ENCODE data around the gene RYK. TPM values are rescaled to one million over a fixed set of nuclear protein-coding genes. Genes with fewer than 3 reads are reported as not detected.
A peak's percentile ranks its signal among the peaks of the same experiment; 100 is the strongest.

Gene RYK
- total RNA-seq, 4 donors from 2014 or later: 69.3 to 100 (median 84.7) TPM

DNA sequence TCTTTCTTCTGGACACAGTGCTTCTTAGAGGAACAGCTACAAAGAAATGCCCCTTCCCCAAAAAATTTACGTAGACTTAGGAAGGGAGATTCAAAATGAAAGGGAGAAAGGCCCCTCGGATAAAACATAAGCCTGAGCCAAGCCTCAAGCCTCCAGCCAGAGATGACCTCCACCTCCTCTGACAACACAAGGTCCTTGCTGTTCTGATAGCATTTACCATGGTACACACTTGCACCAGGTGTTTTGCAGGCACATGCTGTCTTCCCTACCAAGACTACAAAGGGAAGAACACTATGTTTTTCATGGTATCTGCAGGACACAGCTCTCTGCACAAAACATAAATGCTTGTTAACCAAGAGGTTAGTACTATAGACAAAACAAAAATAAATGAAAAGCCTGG, 27.8 kb downstream of the RYK start:
- ATAC-seq (ENCODE audit: low FRiP score): no peak

DNA sequence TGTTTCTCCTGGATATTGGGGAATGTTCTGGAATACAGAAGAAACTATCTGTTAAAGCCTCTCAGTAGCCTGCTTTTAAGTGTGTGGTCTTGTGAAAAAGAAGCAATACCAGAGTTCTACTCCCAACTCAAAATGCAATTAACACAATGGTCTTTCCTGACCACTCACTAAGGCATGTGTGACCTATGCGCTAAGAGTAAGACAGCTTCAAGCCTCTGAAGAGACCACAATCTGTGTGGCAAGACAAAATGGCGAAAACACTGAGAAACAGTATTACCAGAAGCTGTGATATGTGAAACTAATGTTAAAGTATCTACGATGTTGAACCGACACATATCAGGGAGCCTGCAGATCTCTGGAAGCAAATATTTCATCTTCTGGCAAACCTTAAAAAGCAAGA, 33.8 kb downstream of the RYK start:
- TF ChIP-seq, protein P1, sequence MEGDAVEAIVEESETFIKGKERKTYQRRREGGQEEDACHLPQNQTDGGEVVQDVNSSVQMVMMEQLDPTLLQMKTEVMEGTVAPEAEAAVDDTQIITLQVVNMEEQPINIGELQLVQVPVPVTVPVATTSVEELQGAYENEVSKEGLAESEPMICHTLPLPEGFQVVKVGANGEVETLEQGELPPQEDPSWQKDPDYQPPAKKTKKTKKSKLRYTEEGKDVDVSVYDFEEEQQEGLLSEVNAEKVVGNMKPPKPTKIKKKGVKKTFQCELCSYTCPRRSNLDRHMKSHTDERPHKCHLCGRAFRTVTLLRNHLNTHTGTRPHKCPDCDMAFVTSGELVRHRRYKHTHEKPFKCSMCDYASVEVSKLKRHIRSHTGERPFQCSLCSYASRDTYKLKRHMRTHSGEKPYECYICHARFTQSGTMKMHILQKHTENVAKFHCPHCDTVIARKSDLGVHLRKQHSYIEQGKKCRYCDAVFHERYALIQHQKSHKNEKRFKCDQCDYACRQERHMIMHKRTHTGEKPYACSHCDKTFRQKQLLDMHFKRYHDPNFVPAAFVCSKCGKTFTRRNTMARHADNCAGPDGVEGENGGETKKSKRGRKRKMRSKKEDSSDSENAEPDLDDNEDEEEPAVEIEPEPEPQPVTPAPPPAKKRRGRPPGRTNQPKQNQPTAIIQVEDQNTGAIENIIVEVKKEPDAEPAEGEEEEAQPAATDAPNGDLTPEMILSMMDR (IDR thresholded peaks at IDR 0.05): no peak
- ATAC-seq (ENCODE audit: low FRiP score) (no peak), DNase-seq (ENCODE audit: low spot score) (no peak)

More for the DNA sequence above, 27.8 kb downstream of the RYK start:
- DNase-seq (ENCODE audit: low spot score): no peak
- TF ChIP-seq, protein P1 (IDR thresholded peaks at IDR 0.05): no peak

DNA sequence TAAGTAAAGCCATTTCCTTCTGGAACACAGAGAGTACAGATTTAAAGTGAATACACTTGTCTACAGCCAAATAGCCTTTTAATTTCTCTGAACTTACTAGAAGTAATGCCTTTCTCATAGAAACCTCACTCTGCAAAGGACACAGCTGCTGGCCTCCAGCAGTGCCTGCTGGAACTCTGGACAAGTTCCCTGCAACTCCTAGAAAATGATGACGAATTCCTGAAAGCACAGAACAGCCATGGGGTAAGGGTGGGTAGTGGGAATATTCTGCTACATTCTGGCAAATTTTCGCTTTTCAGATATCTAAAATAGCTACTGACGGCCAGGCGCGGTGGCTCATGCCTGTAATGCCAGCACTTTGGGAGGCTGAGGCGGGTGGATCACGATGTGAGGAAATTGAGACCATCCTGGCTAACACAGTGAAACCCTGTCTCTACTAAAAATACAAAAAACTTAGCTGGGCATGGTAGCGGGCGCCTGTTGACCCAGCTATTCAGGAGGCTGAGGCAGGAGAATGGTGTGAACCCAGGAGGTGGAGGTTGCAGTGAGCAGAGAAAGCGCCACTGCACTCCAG, 34.4 kb downstream of the RYK start:
- ATAC-seq (ENCODE audit: low FRiP score) (no peak), DNase-seq (ENCODE audit: low spot score) (no peak)
- TF ChIP-seq, protein P1 (IDR thresholded peaks at IDR 0.05): no peak

DNA sequence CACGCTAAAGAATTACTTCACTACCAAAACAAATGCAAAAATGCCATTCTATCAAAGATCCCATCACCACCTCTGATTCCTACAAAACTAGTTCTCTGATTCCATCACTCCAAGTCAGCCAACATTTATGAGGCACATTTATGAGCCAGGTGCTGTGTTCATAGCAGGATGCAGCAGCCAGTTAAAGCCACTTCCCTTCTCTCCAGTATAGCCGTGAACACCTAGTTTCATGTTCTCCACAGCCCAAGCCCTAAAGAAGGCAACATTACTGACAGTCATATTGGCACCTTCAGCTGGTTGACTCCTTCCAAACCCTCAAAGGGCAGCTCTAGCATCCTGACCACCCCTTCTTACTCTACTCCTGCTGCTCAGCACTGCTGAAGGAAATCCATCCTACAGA, 36.4 kb downstream of the RYK start:
- DNase-seq (ENCODE audit: low spot score) (no peak), ATAC-seq (ENCODE audit: low FRiP score) (no peak)
- TF ChIP-seq, protein P1 (IDR thresholded peaks at IDR 0.05): no peak

DNA sequence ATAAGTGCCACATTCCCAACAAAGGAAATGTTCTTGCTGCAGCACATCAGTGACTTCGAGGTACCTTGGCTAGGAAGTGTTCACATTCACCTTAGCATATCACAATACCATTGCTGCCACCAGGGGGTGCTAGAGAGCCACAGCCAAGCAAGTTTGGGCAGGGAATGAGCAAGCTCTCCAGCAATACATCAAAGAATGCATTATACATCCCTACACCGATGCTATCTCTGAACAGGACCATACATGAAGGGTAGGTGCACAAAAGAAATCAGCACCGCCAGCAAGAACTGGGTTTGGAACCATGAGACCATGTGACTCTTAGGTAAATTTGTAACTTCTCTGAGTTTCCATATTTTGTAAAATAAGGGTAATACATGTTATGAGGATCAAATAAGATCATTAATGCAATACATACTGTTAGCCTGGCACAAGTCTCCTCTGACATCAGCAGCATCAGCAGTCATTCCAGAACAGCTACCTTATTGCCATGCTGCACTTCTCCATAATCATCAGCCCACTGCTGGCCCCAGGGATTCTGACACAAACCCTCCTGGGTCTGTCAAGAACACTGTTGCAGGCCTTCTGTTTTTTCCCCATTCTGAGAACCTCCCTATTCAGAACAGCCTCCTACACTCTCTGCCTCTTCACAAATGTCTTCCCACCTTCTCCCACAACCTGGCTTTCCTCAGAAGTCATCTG, 37.5 kb downstream of the RYK start:
- ATAC-seq (ENCODE audit: low FRiP score) (peak; percentile 53), DNase-seq (ENCODE audit: low spot score) (peak; percentile 99)
- TF ChIP-seq, protein P1 (IDR thresholded peaks at IDR 0.05): peak in 1 of 3 donors; percentile 88

DNA sequence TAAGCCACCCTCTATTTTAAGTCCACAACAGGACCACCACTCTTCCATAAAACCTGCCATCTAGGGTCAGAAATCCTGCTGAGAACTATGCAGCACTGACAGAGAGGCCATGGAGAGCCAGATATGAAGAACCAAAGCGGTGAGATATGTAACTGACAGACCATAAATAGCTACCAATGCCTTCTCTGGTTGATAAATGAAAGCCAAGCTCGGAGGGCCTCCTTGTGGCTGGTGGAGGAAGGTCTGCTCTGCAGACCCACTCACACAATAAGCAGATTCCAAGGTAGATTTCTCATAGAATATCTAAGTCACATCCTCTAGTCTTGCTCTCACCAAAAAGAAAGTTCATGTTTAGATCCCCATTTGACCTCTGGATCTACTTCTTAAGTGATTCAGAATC, 38.9 kb downstream of the RYK start:
- TF ChIP-seq, protein P1 (IDR thresholded peaks at IDR 0.05): no peak
- DNase-seq (ENCODE audit: low spot score) (no peak), ATAC-seq (ENCODE audit: low FRiP score) (no peak)

DNA sequence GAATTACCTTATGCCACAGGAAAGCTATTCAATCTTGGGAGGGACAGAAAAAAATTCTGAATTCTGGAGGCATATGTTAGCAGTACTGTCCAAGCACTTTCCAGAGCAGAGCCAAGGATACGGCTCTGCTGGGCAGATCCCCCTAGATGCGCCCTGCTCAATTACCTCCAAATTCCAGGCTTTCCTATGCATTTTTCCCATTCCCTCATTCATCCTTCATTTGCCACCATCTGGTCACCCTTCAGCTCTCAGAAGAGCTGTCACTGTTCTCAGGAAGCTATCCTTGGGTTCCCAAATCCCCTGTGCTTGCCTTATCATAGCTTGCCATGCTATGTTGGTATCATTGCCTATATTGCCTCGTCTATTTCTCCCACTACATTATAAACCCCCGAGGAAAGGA, 45.2 kb downstream of the RYK start:
- ATAC-seq (ENCODE audit: low FRiP score): no peak
- TF ChIP-seq, protein P1 (IDR thresholded peaks at IDR 0.05): no peak
- no peak for DNase-seq (ENCODE audit: low spot score)

All from omental fat pad (tissue), 4 donors.